HEK293 (cell line): ENCODE data around the gene LGALS4.
A peak's percentile ranks its signal among the peaks of the same experiment; 100 is the strongest.

Experiments
- GLI4 ChIP-seq: fragments of 450-650 bp; formaldehyde crosslinking; IDR thresholded peaks from 2 replicates; pipeline ENCODE4 v1.5.1; 2016; ENCODE audit warnings: missing biosample characterization, missing genetic modification characterization
- IKZF3 ChIP-seq: fragments of 450-650 bp; IDR thresholded peaks from 2 replicates; pipeline ENCODE4 v1.5.0; 2018; ENCODE audit warnings: missing biosample characterization, mild to moderate bottlenecking, missing genetic modification characterization, moderate library complexity
- KLF8 ChIP-seq: fragments of 450-650 bp; formaldehyde crosslinking; IDR thresholded peaks from 2 replicates; pipeline ENCODE4 v1.5.1; 2016; ENCODE audit warnings: missing biosample characterization, missing genetic modification characterization
- SP3 ChIP-seq: fragments of 450-650 bp; formaldehyde crosslinking; IDR thresholded peaks from 2 replicates; pipeline ENCODE4 v1.5.1; 2016; ENCODE audit warnings: missing biosample characterization, missing genetic modification characterization
- ZBTB20 ChIP-seq: fragments of 450-650 bp; formaldehyde crosslinking; IDR thresholded peaks from 2 replicates; pipeline ENCODE4 v1.5.1; 2016; ENCODE audit warnings: missing biosample characterization, missing genetic modification characterization
- ZIC2 ChIP-seq: fragments of 450-650 bp; formaldehyde crosslinking; IDR thresholded peaks from 2 replicates; pipeline ENCODE4 v1.5.1; 2016; ENCODE audit warnings: missing biosample characterization, missing genetic modification characterization
- ZNF121 ChIP-seq: fragments of 450-650 bp; formaldehyde crosslinking; IDR thresholded peaks from 2 replicates; pipeline ENCODE4 v1.5.1; 2016; ENCODE audit warnings: missing biosample characterization, missing genetic modification characterization
- ZNF146 ChIP-seq: fragments of 450-650 bp; formaldehyde crosslinking; IDR thresholded peaks from 2 replicates; pipeline ENCODE4 v1.5.1; 2016; ENCODE audit warnings: missing biosample characterization, missing genetic modification characterization
- ZNF221 ChIP-seq: fragments of 450-650 bp; formaldehyde crosslinking; IDR thresholded peaks from 2 replicates; pipeline ENCODE4 v1.5.1; 2017; ENCODE audit warnings: missing biosample characterization, missing genetic modification characterization, borderline replicate concordance
- ZNF266 ChIP-seq: fragments of 450-650 bp; formaldehyde crosslinking; IDR thresholded peaks from 2 replicates; pipeline ENCODE4 v1.5.1; 2016; ENCODE audit warnings: missing biosample characterization, missing genetic modification characterization, low read depth
- ZNF335 ChIP-seq: fragments of 450-650 bp; formaldehyde crosslinking; conservative IDR thresholded peaks from 2 replicates; pipeline ENCODE4 v1.5.1; 2016; ENCODE audit warnings: missing biosample characterization, missing genetic modification characterization
- ZNF488 ChIP-seq: fragments of 450-650 bp; formaldehyde crosslinking; IDR thresholded peaks from 2 replicates; pipeline ENCODE4 v1.5.1; 2016; ENCODE audit warnings: missing biosample characterization, missing genetic modification characterization
- ZNF571 ChIP-seq: fragments of 450-650 bp; formaldehyde crosslinking; IDR thresholded peaks from 2 replicates; pipeline ENCODE4 v1.5.0; 2017; ENCODE audit warnings: missing biosample characterization, missing genetic modification characterization
- ZNF610 ChIP-seq: fragments of 450-650 bp; formaldehyde crosslinking; IDR thresholded peaks from 2 replicates; pipeline ENCODE4 v1.5.1; 2016; ENCODE audit warnings: missing biosample characterization, missing genetic modification characterization, borderline replicate concordance
- ZNF645 ChIP-seq: fragments of 450-650 bp; formaldehyde crosslinking; IDR thresholded peaks from 2 replicates; pipeline ENCODE4; 2016; ENCODE audit warnings: missing biosample characterization, missing genetic modification characterization
- ZNF664 ChIP-seq: fragments of 450-650 bp; formaldehyde crosslinking; IDR thresholded peaks from 2 replicates; pipeline ENCODE4 v1.5.1; 2016; ENCODE audit warnings: missing biosample characterization, missing genetic modification characterization
- ZNF707 ChIP-seq: fragments of 450-650 bp; formaldehyde crosslinking; IDR thresholded peaks from 2 replicates; pipeline ENCODE4 v1.5.1; 2016; ENCODE audit warnings: missing biosample characterization, missing genetic modification characterization
- TF ChIP-seq, protein P1 (sequence below): sonication (generic); formaldehyde crosslinking; IDR thresholded peaks from 2 replicates; pipeline ENCODE4 v1.8.1; 2022; ENCODE audit warnings: mild to moderate bottlenecking, moderate library complexity, missing genetic modification reagents
- TF ChIP-seq, protein P2 (sequence below): fragments of 450-650 bp; formaldehyde crosslinking; IDR thresholded peaks from 2 replicates; pipeline ENCODE4 v1.5.1; 2016; ENCODE audit warnings: missing biosample characterization, missing genetic modification characterization
- TF ChIP-seq, protein P3 (sequence below): fragments of 450-650 bp; formaldehyde crosslinking; IDR thresholded peaks from 2 replicates; pipeline ENCODE4 v1.5.1; 2016; ENCODE audit warnings: missing biosample characterization, missing genetic modification characterization

The LGALS4 gene

GRCh38 chr19:38849860-38850435 lies 37.2 kb upstream of the LGALS4 start, which contains the start of gene HNRNPL (continued):
- TF ChIP-seq ZNF221 (tag by site-specific recombination) (no peak), IKZF3 (tag by site-specific recombination) (no peak), SP3 (tag by site-specific recombination) (peak; percentile 100), KLF8 (tag by site-specific recombination) (peak; percentile 99), ZNF571 (no peak), ZNF707 (tag by site-specific recombination) (no peak), ZNF335 (tag by site-specific recombination) (peak; percentile 73), ZNF488 (tag by site-specific recombination) (no peak), GLI4 (no peak), ZNF664 (tag by site-specific recombination) (no peak), ZNF121 (tag by site-specific recombination) (no peak), ZBTB20 (no peak; the same call in 1 of the 2 replicates), ZNF266 (no peak), ZNF146 (tag by site-specific recombination) (no peak), ZNF645 (tag by site-specific recombination) (no peak), ZNF610 (tag by site-specific recombination) (no peak), ZIC2 (tag by site-specific recombination) (peak; percentile 68; the same call in 1 of the 2 replicates)
- TF ChIP-seq, protein P1, sequence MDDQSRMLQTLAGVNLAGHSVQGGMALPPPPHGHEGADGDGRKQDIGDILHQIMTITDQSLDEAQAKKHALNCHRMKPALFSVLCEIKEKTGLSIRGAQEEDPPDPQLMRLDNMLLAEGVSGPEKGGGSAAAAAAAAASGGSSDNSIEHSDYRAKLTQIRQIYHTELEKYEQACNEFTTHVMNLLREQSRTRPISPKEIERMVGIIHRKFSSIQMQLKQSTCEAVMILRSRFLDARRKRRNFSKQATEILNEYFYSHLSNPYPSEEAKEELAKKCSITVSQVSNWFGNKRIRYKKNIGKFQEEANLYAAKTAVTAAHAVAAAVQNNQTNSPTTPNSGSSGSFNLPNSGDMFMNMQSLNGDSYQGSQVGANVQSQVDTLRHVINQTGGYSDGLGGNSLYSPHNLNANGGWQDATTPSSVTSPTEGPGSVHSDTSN (CRISPR knock-in tag), result peak; percentile 100
- TF ChIP-seq, protein P2, sequence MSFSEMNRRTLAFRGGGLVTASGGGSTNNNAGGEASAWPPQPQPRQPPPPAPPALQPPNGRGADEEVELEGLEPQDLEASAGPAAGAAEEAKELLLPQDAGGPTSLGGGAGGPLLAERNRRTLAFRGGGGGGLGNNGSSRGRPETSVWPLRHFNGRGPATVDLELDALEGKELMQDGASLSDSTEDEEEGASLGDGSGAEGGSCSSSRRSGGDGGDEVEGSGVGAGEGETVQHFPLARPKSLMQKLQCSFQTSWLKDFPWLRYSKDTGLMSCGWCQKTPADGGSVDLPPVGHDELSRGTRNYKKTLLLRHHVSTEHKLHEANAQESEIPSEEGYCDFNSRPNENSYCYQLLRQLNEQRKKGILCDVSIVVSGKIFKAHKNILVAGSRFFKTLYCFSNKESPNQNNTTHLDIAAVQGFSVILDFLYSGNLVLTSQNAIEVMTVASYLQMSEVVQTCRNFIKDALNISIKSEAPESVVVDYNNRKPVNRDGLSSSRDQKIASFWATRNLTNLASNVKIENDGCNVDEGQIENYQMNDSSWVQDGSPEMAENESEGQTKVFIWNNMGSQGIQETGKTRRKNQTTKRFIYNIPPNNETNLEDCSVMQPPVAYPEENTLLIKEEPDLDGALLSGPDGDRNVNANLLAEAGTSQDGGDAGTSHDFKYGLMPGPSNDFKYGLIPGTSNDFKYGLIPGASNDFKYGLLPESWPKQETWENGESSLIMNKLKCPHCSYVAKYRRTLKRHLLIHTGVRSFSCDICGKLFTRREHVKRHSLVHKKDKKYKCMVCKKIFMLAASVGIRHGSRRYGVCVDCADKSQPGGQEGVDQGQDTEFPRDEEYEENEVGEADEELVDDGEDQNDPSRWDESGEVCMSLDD (tag by site-specific recombination), result no peak
- TF ChIP-seq, protein P3, sequence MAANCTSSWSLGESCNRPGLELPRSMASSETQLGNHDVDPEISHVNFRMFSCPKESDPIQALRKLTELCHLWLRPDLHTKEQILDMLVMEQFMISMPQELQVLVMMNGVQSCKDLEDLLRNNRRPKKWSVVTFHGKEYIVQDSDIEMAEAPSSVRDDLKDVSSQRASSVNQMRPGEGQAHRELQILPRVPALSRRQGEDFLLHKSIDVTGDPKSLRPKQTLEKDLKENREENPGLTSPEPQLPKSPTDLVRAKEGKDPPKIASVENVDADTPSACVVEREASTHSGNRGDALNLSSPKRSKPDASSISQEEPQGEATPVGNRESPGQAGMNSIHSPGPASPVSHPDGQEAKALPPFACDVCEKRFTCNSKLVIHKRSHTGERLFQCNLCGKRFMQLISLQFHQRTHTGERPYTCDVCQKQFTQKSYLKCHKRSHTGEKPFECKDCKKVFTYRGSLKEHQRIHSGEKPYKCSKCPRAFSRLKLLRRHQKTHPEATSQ, result no peak; the same call in 1 of the 2 replicates
